Measurements from ENCODE around the gene CIAPIN1. TPM values are rescaled to one million over a fixed set of nuclear protein-coding genes. Genes with fewer than 3 reads are reported as not detected.
"Not testable (repeated sequence)": the region's sequence is repeated elsewhere in the genome, so short reads cannot be mapped to it uniquely, and the experiment has no call there.

Gene CIAPIN1
- total and polyA plus RNA-seq, 2 of the 4 experiments (the other 2 are of a cell fraction), result 41.6 to 47.7 TPM

GRCh38 chr16:57401943-57402640, 45.1 kb downstream of the CIAPIN1 start:
- DNase-seq (no peak), ATAC-seq (ENCODE audit: low read depth) (no peak)
- H3K27ac ChIP-seq (ENCODE audit: insufficient read depth, low read length), result no peak overlapping the region
- POLR2A ChIA-PET (ENCODE audit: unreplicated experiment), result no interaction called here
- no peak overlapping the region for H3K4ac ChIP-seq (ENCODE audit: low read depth, low read length)
- no peak overlapping the region for H3K4me3 ChIP-seq (ENCODE audit: insufficient read depth, low read depth, low read length)
- H2AK9ac ChIP-seq (replicated peaks; ENCODE audit: low read depth, low read length, poor library complexity), result no peak overlapping the region
- no peaks in the 10 kb centered on the region for H3K9me1 ChIP-seq (ENCODE audit: insufficient read depth, low read length)
- H3K23ac ChIP-seq (ENCODE audit: low read depth, low read length), result no peak overlapping the region
- H3K4me2 ChIP-seq (ENCODE audit: low read depth, low read length), result no peak overlapping the region
- no peak overlapping the region for H4K5ac ChIP-seq (ENCODE audit: low read depth, low read length)
- no peaks in the 10 kb centered on the region for H3K4me1 ChIP-seq (ENCODE audit: control insufficient read depth, insufficient read depth, low read length)
- H2BK15ac ChIP-seq (ENCODE audit: low read depth, low read length), result no peak overlapping the region
- no peak overlapping the region for H2BK120ac ChIP-seq (ENCODE audit: low read depth, low read length)
- H4K91ac ChIP-seq (ENCODE audit: insufficient read depth, low read depth, low read length), result no peak overlapping the region
- CTCF ChIA-PET, result no interaction called here
- no peak overlapping the region for H2BK5ac ChIP-seq (ENCODE audit: low read depth, low read length, poor library complexity, severe bottlenecking)
- H4K8ac ChIP-seq (ENCODE audit: low read depth in 2 of 2, low read length in 2 of 2), result no peak overlapping the region
- in situ Hi-C loops (cut with MboI; ENCODE audit: low sequenced_read_pairs), result no loop called here
- BruUV-seq (replicated peaks), result no TSS peak
- H3K14ac ChIP-seq (replicated peaks; ENCODE audit: low read depth, low read length), result no peak overlapping the region
- dilution Hi-C loops (cut with HindIII; ENCODE audit: low sequenced_read_pairs, unreplicated experiment), result no loop called here
- no peak overlapping the region for H3K9ac ChIP-seq (ENCODE audit: low read depth, low read length)
- no peak overlapping the region for H2AK5ac ChIP-seq (ENCODE audit: low read depth, low read length)
- intact Hi-C loops (cut with micrococcal nuclease), result no loop called here
- no peak overlapping the region for H2AFZ ChIP-seq (replicated peaks; ENCODE audit: low read length, poor library complexity)
- H3K79me1 ChIP-seq (ENCODE audit: low read depth in 1 of 2, low read length in 2 of 2), result no peaks in the 10 kb centered on the region
- H3K9me3 ChIP-seq (ENCODE audit: control insufficient read depth, insufficient read depth, low read length), result no peaks in the 10 kb centered on the region
- no peak overlapping the region for H3K18ac ChIP-seq (ENCODE audit: low read depth, low read length)
- no CpG with 5 or more reads among the region's 7 CpGs for WGBS, 2 experiments (ENCODE audit: extremely low coverage in 2 of 2, insufficient read length in 1 of 2)
- TF ChIP-seq POLR2A (IDR thresholded peaks at IDR 0.05; ENCODE audit: low read depth, low read length), result no peak
- TF ChIP-seq BHLHE40 (IDR thresholded peaks at IDR 0.05; ENCODE audit: low read depth, low read length), result no peak
- no peak for TF ChIP-seq NFE2L2 (IDR thresholded peaks at IDR 0.05; ENCODE audit: low read depth, low read length)
- no peak for TF ChIP-seq CEBPB (IDR thresholded peaks at IDR 0.05; ENCODE audit: low read depth, low read length)
- no peak for TF ChIP-seq RAD21 (IDR thresholded peaks at IDR 0.05; ENCODE audit: low read length)
- no peak for TF ChIP-seq CHD1 (IDR thresholded peaks at IDR 0.05; ENCODE audit: low read depth, low read length)
- TF ChIP-seq USF2 (IDR thresholded peaks at IDR 0.05; ENCODE audit: low read depth, low read length), result no peak
- no peak for TF ChIP-seq MAZ (IDR thresholded peaks at IDR 0.05; ENCODE audit: borderline replicate concordance, low read depth, low read length)
- TF ChIP-seq SMC3 (IDR thresholded peaks at IDR 0.05; ENCODE audit: low read depth, low read length), result no peak
- no peak for TF ChIP-seq RFX5 (IDR thresholded peaks at IDR 0.05; ENCODE audit: low read depth, low read length)
- H2BK20ac ChIP-seq (ENCODE audit: low read depth, low read length), result no peak overlapping the region
- H3K36me3 ChIP-seq (ENCODE audit: control insufficient read depth, insufficient read depth, low read length), result no peaks in the 10 kb centered on the region
- peaks cover 48% of the 10 kb centered on the region for H3K27me3 ChIP-seq (ENCODE audit: control insufficient read depth, insufficient read depth, low read length)
- H3K56ac ChIP-seq (ENCODE audit: extremely low read depth, insufficient read depth, low read length), result no peak overlapping the region
- no peaks in the 10 kb centered on the region for H4K20me1 ChIP-seq (ENCODE audit: insufficient read depth, low read length)

- H4K5ac ChIP-seq (ENCODE audit: low read depth, low read length); H3K4ac ChIP-seq (ENCODE audit: low read depth, low read length); H2AFZ ChIP-seq (replicated peaks; ENCODE audit: low read length, poor library complexity); H2AK5ac ChIP-seq (ENCODE audit: low read depth, low read length); H2BK5ac ChIP-seq (ENCODE audit: low read depth, low read length, poor library complexity, severe bottlenecking); H3K4me3 ChIP-seq (ENCODE audit: insufficient read depth, low read depth, low read length); H2BK120ac ChIP-seq (ENCODE audit: low read depth, low read length); H3K9me3 ChIP-seq (ENCODE audit: control insufficient read depth, insufficient read depth, low read length); H3K36me3 ChIP-seq (ENCODE audit: control insufficient read depth, insufficient read depth, low read length); H3K14ac ChIP-seq (replicated peaks; ENCODE audit: low read depth, low read length); H4K20me1 ChIP-seq (ENCODE audit: insufficient read depth, low read length); CTCF ChIA-PET; H3K56ac ChIP-seq (ENCODE audit: extremely low read depth, insufficient read depth, low read length); BruUV-seq (replicated peaks); ATAC-seq (ENCODE audit: low read depth); DNase-seq; dilution Hi-C loops (cut with HindIII; ENCODE audit: low sequenced_read_pairs, unreplicated experiment); H3K23ac ChIP-seq (ENCODE audit: low read depth, low read length); H3K9ac ChIP-seq (ENCODE audit: low read depth, low read length); H2AK9ac ChIP-seq (replicated peaks; ENCODE audit: low read depth, low read length, poor library complexity); intact Hi-C loops (cut with micrococcal nuclease); H3K79me1 ChIP-seq (ENCODE audit: low read depth in 1 of 2, low read length in 2 of 2); H4K91ac ChIP-seq (ENCODE audit: insufficient read depth, low read depth, low read length); H3K27ac ChIP-seq (ENCODE audit: insufficient read depth, low read length); H2BK15ac ChIP-seq (ENCODE audit: low read depth, low read length); in situ Hi-C loops (cut with MboI; ENCODE audit: low sequenced_read_pairs); H2BK20ac ChIP-seq (ENCODE audit: low read depth, low read length); POLR2A ChIA-PET (ENCODE audit: unreplicated experiment); H4K8ac ChIP-seq (ENCODE audit: low read depth in 2 of 2, low read length in 2 of 2); H3K4me2 ChIP-seq (ENCODE audit: low read depth, low read length); H3K9me1 ChIP-seq (ENCODE audit: insufficient read depth, low read length); H3K18ac ChIP-seq (ENCODE audit: low read depth, low read length); H3K4me1 ChIP-seq (ENCODE audit: control insufficient read depth, insufficient read depth, low read length): not testable (repeated sequence)
- WGBS, 2 experiments (ENCODE audit: extremely low coverage in 2 of 2, insufficient read length in 1 of 2), result no CpG with 5 or more reads among the region's 4 CpGs
- H3K27me3 ChIP-seq (ENCODE audit: control insufficient read depth, insufficient read depth, low read length), result peaks cover 44% of the 10 kb centered on the region
Observed at GRCh38 chr16:57397493-57397892, 49.7 kb downstream of the CIAPIN1 start.
